Sigmoid colon (tissue), 4 donors: ENCODE data around the gene MRPL50.

Source experiments
- POLR2A ChIP-seq, 2 donors: fragments of 450-650 bp; IDR thresholded peaks; one replicate each; pipeline ENCODE4 v1.6.1; 2016; ENCODE audit warnings: antibody characterized with exemption in 2 of 2, mild to moderate bottlenecking in 2 of 2, moderate library complexity in 2 of 2
- POLR2AphosphoS5 ChIP-seq, 4 donors: sonication (generic); formaldehyde crosslinking; IDR thresholded peaks; one replicate each; pipeline ENCODE4 v1.6.1; 2017; ENCODE audit warnings: antibody characterized with exemption in 4 of 4
- TF ChIP-seq, protein P1 (sequence below), 4 experiments: fragments of 450-650 bp in 3 of 4; fragments of 200-600 bp in 1 of 4; IDR thresholded peaks; one replicate each; pipeline ENCODE4 v1.5.1; 2016 to 2019; ENCODE audit warnings: antibody characterized with exemption in 4 of 4, mild to moderate bottlenecking in 3 of 4, moderate library complexity in 2 of 4

DNA sequence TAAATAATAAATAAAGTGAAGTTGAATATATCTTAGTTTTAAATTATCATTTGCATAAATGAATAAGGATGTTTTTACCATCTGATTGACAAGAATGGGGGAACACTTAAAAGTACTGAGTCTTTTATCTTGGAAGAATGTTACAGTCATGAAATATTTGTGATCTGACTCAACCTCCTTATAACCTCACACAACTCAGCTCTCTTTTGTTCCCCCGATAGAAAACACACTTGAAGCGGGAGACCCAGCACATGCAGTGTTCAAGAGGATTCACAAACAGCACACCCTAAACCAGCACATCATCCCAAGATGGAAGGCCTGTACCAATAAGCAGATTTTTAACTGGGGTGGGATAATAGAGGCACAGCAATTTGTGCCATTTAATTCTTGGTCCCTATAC is 29.1 kb downstream of the MRPL50 start:
- TF ChIP-seq, protein P1, sequence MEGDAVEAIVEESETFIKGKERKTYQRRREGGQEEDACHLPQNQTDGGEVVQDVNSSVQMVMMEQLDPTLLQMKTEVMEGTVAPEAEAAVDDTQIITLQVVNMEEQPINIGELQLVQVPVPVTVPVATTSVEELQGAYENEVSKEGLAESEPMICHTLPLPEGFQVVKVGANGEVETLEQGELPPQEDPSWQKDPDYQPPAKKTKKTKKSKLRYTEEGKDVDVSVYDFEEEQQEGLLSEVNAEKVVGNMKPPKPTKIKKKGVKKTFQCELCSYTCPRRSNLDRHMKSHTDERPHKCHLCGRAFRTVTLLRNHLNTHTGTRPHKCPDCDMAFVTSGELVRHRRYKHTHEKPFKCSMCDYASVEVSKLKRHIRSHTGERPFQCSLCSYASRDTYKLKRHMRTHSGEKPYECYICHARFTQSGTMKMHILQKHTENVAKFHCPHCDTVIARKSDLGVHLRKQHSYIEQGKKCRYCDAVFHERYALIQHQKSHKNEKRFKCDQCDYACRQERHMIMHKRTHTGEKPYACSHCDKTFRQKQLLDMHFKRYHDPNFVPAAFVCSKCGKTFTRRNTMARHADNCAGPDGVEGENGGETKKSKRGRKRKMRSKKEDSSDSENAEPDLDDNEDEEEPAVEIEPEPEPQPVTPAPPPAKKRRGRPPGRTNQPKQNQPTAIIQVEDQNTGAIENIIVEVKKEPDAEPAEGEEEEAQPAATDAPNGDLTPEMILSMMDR (IDR thresholded peaks at IDR 0.05) = no peak
- TF ChIP-seq POLR2A (IDR thresholded peaks at IDR 0.05) = no peak
- no peak for TF ChIP-seq POLR2AphosphoS5 (IDR thresholded peaks at IDR 0.05)
